Endothelial cell of umbilical vein (primary cell): ENCODE measurements around the gene BMPER.

ENCODE experiments used
- FOS ChIP-seq: IDR thresholded peaks from 2 replicates; pipeline ENCODE4 v1.6.1; 2011; ENCODE audit warnings: mild to moderate bottlenecking, low read length, moderate library complexity, borderline replicate concordance; ENCODE audit not compliant: insufficient read depth
- POLR2A ChIP-seq: IDR thresholded peaks from 2 replicates; pipeline ENCODE4 v1.6.1; 2012; ENCODE audit warnings: low read depth, mild to moderate bottlenecking, control low read depth, low read length
- POLR2AphosphoS5 ChIP-seq: IDR thresholded peaks from 2 replicates; pipeline ENCODE4 v1.6.1; 2012; ENCODE audit warnings: low read depth, mild to moderate bottlenecking, control low read depth, low read length, moderate library complexity; ENCODE audit not compliant: insufficient read depth
- TF ChIP-seq, protein P1 (sequence below), 2 donors: IDR thresholded peaks; 1 replicate in 1 of 2; 2 replicates in 1 of 2; pipeline ENCODE4 v1.5.1; 2011; ENCODE audit warnings: low read length in 2 of 2, mild to moderate bottlenecking in 2 of 2, moderate library complexity in 2 of 2, control low read depth in 1 of 2, inconsistent platforms in 1 of 2, low read depth in 1 of 2; ENCODE audit not compliant: insufficient read depth in 1 of 2; ENCODE audit errors: extremely low read depth in 1 of 2
- TF ChIP-seq, protein P2 (sequence below): IDR thresholded peaks from 2 replicates; pipeline ENCODE4 v1.6.1; 2011; ENCODE audit not compliant: insufficient read depth, insufficient read length

DNA sequence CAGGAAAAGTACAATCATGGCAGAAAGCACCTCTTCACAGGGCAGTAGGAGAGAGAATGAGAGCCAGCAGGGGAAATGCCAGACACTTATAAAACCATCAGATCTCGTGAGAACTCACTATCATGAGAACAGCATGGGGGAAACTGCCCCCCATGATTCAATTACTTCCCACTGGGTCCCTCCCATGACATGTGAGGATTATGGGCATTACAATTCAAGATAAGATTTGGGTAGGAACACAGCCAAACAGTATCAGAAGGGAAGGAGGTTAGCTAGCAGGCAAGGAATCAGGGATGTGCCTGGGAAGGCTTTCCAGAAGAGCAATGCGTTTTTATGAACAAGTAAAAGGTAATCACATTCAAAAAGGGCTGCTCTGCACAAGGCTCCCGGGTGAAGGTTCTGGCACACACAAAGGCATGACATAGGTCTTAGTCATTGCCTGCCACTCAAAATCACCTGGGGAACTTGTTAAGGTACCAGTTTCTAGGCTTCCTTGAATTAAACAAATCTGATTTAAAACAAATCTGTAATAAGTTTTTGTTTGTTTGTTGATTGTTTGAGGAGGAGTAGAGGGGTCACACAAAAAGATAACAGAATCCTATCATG is 40.9 kb downstream of the BMPER start:
- TF ChIP-seq, protein P1, sequence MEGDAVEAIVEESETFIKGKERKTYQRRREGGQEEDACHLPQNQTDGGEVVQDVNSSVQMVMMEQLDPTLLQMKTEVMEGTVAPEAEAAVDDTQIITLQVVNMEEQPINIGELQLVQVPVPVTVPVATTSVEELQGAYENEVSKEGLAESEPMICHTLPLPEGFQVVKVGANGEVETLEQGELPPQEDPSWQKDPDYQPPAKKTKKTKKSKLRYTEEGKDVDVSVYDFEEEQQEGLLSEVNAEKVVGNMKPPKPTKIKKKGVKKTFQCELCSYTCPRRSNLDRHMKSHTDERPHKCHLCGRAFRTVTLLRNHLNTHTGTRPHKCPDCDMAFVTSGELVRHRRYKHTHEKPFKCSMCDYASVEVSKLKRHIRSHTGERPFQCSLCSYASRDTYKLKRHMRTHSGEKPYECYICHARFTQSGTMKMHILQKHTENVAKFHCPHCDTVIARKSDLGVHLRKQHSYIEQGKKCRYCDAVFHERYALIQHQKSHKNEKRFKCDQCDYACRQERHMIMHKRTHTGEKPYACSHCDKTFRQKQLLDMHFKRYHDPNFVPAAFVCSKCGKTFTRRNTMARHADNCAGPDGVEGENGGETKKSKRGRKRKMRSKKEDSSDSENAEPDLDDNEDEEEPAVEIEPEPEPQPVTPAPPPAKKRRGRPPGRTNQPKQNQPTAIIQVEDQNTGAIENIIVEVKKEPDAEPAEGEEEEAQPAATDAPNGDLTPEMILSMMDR (IDR thresholded peaks at IDR 0.05; ENCODE audit: extremely low read depth in 1 of 2, insufficient read depth in 1 of 2, low read depth in 1 of 2, low read length in 2 of 2), result no peak
- TF ChIP-seq POLR2AphosphoS5, result no peak
- TF ChIP-seq, protein P2, sequence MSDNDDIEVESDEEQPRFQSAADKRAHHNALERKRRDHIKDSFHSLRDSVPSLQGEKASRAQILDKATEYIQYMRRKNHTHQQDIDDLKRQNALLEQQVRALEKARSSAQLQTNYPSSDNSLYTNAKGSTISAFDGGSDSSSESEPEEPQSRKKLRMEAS, result no peak
- TF ChIP-seq POLR2A, result no peak
- TF ChIP-seq FOS, result no peak
